GM18505 (cell line): ENCODE measurements around the gene NQO2.

Source experiments
- ATAC-seq: cut with Tn5 transposase; IDR thresholded peaks from one replicate; pipeline ENCODE4 v1.9.1; 2021; ENCODE audit not compliant: unreplicated experiment
- POLR2A ChIP-seq: IDR thresholded peaks from 4 replicates; pipeline ENCODE4 v1.6.1; 2011; ENCODE audit warnings: borderline replicate concordance; ENCODE audit not compliant: insufficient read depth, insufficient read length; ENCODE audit errors: extremely low read depth

NQO2 gene

DNA sequence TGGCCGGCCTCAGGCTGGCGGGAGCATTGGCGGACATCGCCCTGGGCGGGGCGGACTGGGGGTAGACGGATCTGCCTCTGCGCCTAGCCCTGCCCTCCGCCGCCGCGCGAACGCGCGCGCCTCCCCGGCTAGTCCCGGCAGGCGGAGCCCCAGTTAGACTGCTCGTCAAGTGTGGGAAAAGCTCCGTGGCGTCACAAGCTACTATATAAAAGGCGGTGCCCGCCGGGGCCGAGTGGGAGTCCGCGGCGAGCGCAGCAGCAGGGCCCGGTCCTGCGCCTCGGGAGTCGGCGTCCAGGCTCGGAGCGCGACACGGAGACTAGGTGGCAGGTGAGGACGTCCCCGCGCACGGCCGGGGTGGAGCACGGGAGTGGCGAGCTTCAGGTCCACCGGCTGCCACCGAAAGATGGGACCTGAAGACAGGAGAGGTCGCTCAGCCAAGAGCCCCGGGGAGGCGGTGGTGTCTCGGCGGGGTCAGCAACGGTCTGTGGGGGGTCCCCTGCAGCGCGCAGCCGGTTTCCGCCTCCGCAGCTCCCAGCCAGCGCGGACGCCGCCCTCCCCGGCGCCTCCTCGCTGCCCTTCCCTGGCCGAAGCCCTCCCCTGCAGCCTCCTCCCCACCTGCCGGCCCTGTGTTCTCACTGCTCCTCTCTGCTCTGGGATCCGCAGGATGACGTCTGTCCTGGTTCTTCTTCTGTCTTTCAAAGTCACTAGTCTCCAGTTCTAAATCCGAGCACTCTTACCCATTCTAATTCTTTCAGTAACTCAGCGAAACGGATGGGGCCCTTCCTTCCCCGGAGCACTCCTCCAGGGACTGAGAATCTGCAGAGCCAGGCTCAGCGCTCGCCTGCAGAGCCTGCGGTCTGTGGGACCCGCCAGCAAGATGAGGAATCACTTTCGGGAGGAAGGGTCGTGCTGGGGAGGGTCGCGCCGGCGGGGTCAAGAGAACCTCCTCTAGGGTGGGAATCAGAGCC is 64.3 kb downstream of the NQO2 start:
- peak; percentile 93 for TF ChIP-seq POLR2A
- peak; percentile 53 for ATAC-seq

DNA sequence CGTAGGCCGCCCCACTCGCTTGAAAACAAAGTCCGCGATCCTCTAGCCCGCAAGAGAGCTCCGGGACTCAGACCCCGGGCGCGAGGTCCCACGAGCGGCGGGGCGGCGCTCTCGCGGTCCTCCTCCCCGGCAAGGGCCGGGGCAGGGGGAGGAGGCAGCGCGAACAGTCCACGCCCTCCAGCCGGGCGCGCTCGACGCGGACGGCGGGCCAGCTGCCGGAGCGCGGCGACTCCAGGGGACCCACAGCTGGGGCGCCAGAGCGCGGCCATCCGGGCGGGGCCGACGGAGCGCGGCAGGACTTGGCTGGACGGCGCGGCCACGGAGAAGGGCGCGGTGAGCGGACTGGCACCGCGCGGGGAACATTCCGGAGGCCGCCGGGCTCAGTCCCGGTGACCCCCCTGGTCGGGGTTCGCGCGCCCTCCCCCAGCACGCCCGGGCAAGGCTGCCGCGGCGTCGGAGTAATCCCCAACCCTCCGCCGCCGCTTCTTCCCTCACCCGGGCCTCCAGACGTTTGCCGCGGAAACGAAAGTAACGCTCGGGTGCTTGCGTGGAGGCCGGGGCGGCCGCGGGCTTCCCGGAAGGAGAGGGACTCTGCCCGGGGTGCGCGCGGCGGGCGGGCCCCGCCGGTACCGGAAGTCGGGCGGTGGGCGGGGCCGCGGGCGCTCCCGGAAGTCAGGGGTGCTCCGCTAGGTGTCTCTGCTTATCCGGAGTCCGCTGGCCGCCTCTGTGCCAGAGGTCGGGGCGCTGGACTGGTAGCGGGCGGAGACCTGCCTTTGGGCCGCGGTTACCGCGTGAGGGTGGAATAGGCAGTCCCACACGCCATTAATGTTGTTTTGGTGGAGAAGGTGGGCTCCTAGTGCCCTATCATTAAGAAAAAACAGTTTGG is 68.9 kb downstream of the NQO2 start, which contains the start of gene RIPK1:
Gene RIPK1, plus strand, starts transcription at position 166 of the 886 bp plus-strand sequence. CDS start 8,330 bp downstream, outside the sequence.
- ATAC-seq = peak; percentile 82
- peak; percentile 94 for TF ChIP-seq POLR2A
